ENCODE measurements around the gene CXorf51B.
"Not testable (repeated sequence)": the region's sequence is repeated elsewhere in the genome, so short reads cannot be mapped to it uniquely, and the experiment has no call there.

The CXorf51B gene

GRCh38 chrX:146809471-146809870, at the start of gene CXorf51B:
Gene CXorf51B (plus strand): TSS chrX:146809771. CDS start chrX:146809792, 21 bp downstream.
- not testable (repeated sequence) for DNase-seq (ENCODE audit: low spot score)

- DNase-seq (ENCODE audit: low spot score): not testable (repeated sequence)
Observed at GRCh38 chrX:146814644-146815043, 5.1 kb downstream of the CXorf51B start, which contains the start of gene CXorf51A. Gene CXorf51A (minus strand): TSS chrX:146814744. CDS start chrX:146814723, 21 bp downstream.

- DNase-seq (ENCODE audit: low spot score): no peak
Observed at GRCh38 chrX:146831994-146832393, 22.4 kb downstream of the CXorf51B start.

DNA sequence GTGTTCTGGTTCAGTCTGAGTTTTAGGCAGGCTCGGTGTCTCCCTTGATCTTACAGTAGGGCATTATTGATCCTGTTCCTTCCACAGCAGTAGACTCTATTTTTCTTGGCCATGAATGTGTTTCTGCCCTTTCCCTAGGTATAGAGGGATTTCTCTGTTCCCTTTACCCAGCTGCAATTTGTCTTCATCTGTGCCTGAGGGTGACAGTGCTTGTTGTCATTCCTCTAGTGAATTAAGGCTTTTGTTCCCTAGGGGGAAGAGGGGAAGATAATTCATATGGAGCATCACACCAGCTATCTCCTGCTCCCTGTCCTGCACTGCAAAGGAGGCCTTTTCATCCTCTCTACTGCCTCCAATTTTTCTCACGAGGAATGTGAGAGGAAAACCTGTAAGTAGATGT, 44.7 kb downstream of the CXorf51B start:
- peak; percentile 39 for DNase-seq (ENCODE audit: low spot score)

Data from putamen (tissue), 1 donor.